Hepatocyte (in vitro differentiated cells): Measurements from ENCODE around the gene CDHR2. TPM values are rescaled to one million over a fixed set of nuclear protein-coding genes. Genes with fewer than 3 reads are reported as not detected.

Experiments used
- DNase-seq: peaks from one replicate; pipeline ENCODE4 v3.0.0-alpha.2; 2016; ENCODE audit warnings: low spot score
- H2AFZ ChIP-seq: fragments of 200-600 bp; sonication (generic); 2 replicates; pipeline ENCODE4 v1.6.0; 2016; ENCODE audit warnings: antibody characterized with exemption, mild to moderate bottlenecking
- H3K27ac ChIP-seq: fragments of 200-600 bp; sonication (generic); 2 replicates; pipeline ENCODE4 v1.5.1; 2016; ENCODE audit warnings: mild to moderate bottlenecking
- H3K27me3 ChIP-seq: fragments of 200-600 bp; sonication (generic); 2 replicates; pipeline ENCODE4 v1.6.1; 2016
- H3K36me3 ChIP-seq: fragments of 200-600 bp; sonication (generic); replicated peaks from 2 replicates; pipeline ENCODE4 v1.5.1; 2016; ENCODE audit warnings: low read depth; ENCODE audit not compliant: insufficient read depth
- H3K4me1 ChIP-seq: fragments of 200-600 bp; sonication (generic); 2 replicates; pipeline ENCODE4 v1.5.1; 2016; ENCODE audit warnings: mild to moderate bottlenecking, moderate library complexity; ENCODE audit not compliant: insufficient read depth
- H3K4me2 ChIP-seq: fragments of 200-600 bp; sonication (generic); 2 replicates; pipeline ENCODE4 v1.6.0; 2016
- H3K4me3 ChIP-seq: fragments of 200-600 bp; sonication (generic); 2 replicates; pipeline ENCODE4 v1.5.1; 2016; ENCODE audit warnings: mild to moderate bottlenecking
- H3K79me2 ChIP-seq: fragments of 200-600 bp; sonication (generic); 2 replicates; pipeline ENCODE4 v1.6.0; 2017; ENCODE audit warnings: mild to moderate bottlenecking
- H3K9me2 ChIP-seq: fragments of 200-600 bp; sonication (generic); replicated peaks from 2 replicates; pipeline ENCODE4 v1.6.0; 2017; ENCODE audit warnings: mild to moderate bottlenecking; ENCODE audit not compliant: insufficient read depth
- H3K9me3 ChIP-seq: fragments of 200-600 bp; sonication (generic); 2 replicates; pipeline ENCODE4 v1.5.1; 2016; ENCODE audit warnings: low read depth, mild to moderate bottlenecking
- H4K20me1 ChIP-seq: fragments of 200-600 bp; sonication (generic); 2 replicates; pipeline ENCODE4 v1.6.0; 2016; ENCODE audit warnings: mild to moderate bottlenecking; ENCODE audit not compliant: insufficient read depth, poor library complexity, severe bottlenecking
- EZH2 ChIP-seq: fragments of 200-600 bp; sonication (generic); IDR thresholded peaks from 2 replicates; pipeline ENCODE4 v1.6.1; 2016; ENCODE audit warnings: antibody characterized with exemption, mild to moderate bottlenecking, borderline replicate concordance
- EZH2phosphoT487 ChIP-seq: fragments of 200-600 bp; sonication (generic); IDR thresholded peaks from one replicate; pipeline ENCODE4 v1.6.1; 2018; ENCODE audit warnings: antibody characterized with exemption, mild to moderate bottlenecking, low read depth, moderate library complexity; ENCODE audit not compliant: unreplicated experiment, severe bottlenecking
- WGBS: methylation state at CpG from one replicate; pipeline ENCODE4 v1.1.6; 2016; ENCODE audit warnings: low lambda C conversion rate; ENCODE audit errors: missing lambda C conversion rate; 5-methylcytosine and 5-hydroxymethylcytosine counted together
- polyA plus RNA-seq: library from polyadenylated mRNA; unstranded; fragments of >200 nt; fragmentation: Nextera tagmentation; extraction: Ambion mirVana; gene quantifications from 2 replicates; pipeline ENCODE4 v1.2.1, GENCODE V29; 2016
- total RNA-seq: library from RNA; depleted of rRNA; stranded (reverse); fragments of >200 nt; gene quantifications from 2 replicates; pipeline ENCODE4 v1.2.3, GENCODE V29; 2014
- TF ChIP-seq, protein P1 (sequence below): fragments of 200-600 bp; sonication (generic); IDR thresholded peaks from 2 replicates; pipeline ENCODE4 v1.5.1; 2016; ENCODE audit warnings: antibody characterized with exemption, mild to moderate bottlenecking; ENCODE audit not compliant: poor library complexity

Gene CDHR2
- total and polyA plus RNA-seq, 2 experiments from 2014 or later: 28.3 to 29.8 TPM

- Histone ChIP-seq H3K79me2 (no peaks in the 10 kb centered on the region), H3K27me3 (no peaks in the 10 kb centered on the region), H3K36me3 (no peaks in the 10 kb centered on the region), H3K9me2 (no peaks in the 10 kb centered on the region), H2AFZ (no peak overlapping the region), H3K4me3 (no peak overlapping the region), H3K27ac (no peak overlapping the region), H3K4me1 (peaks cover 3% of the 10 kb centered on the region), H4K20me1 (no peaks in the 10 kb centered on the region), H3K4me2 (no peak overlapping the region), H3K9me3 (no peaks in the 10 kb centered on the region)
- TF ChIP-seq, protein P1, sequence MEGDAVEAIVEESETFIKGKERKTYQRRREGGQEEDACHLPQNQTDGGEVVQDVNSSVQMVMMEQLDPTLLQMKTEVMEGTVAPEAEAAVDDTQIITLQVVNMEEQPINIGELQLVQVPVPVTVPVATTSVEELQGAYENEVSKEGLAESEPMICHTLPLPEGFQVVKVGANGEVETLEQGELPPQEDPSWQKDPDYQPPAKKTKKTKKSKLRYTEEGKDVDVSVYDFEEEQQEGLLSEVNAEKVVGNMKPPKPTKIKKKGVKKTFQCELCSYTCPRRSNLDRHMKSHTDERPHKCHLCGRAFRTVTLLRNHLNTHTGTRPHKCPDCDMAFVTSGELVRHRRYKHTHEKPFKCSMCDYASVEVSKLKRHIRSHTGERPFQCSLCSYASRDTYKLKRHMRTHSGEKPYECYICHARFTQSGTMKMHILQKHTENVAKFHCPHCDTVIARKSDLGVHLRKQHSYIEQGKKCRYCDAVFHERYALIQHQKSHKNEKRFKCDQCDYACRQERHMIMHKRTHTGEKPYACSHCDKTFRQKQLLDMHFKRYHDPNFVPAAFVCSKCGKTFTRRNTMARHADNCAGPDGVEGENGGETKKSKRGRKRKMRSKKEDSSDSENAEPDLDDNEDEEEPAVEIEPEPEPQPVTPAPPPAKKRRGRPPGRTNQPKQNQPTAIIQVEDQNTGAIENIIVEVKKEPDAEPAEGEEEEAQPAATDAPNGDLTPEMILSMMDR: no peak
- TF ChIP-seq EZH2: no peak
- TF ChIP-seq EZH2phosphoT487: no peak
- no peak for DNase-seq
- 94% methylated on average over 4 of the region's 4 CpGs for WGBS
These were observed 59.1 kb downstream of the CDHR2 start for GRCh38 chr5:176608142-176608705.

- peak overlapping the region; percentile 42 for H3K4me3 ChIP-seq
- H2AFZ ChIP-seq: no peak overlapping the region
- H3K27me3 ChIP-seq: no peaks in the 10 kb centered on the region
- no peaks in the 10 kb centered on the region for H3K9me3 ChIP-seq
- H3K79me2 ChIP-seq: no peaks in the 10 kb centered on the region
- H3K36me3 ChIP-seq: no peaks in the 10 kb centered on the region
- 47% methylated on average over 37 of the region's 46 CpGs for WGBS
- no peak for DNase-seq
- no peaks in the 10 kb centered on the region for H3K4me1 ChIP-seq
- TF ChIP-seq, protein P1: no peak
- H3K9me2 ChIP-seq: no peaks in the 10 kb centered on the region
- no peak overlapping the region for H3K27ac ChIP-seq
- peak overlapping the region; percentile 98 for H3K4me2 ChIP-seq
- H4K20me1 ChIP-seq: no peaks in the 10 kb centered on the region
These were observed 60.0 kb downstream of the CDHR2 start for GRCh38 chr5:176608937-176609723.

DNA sequence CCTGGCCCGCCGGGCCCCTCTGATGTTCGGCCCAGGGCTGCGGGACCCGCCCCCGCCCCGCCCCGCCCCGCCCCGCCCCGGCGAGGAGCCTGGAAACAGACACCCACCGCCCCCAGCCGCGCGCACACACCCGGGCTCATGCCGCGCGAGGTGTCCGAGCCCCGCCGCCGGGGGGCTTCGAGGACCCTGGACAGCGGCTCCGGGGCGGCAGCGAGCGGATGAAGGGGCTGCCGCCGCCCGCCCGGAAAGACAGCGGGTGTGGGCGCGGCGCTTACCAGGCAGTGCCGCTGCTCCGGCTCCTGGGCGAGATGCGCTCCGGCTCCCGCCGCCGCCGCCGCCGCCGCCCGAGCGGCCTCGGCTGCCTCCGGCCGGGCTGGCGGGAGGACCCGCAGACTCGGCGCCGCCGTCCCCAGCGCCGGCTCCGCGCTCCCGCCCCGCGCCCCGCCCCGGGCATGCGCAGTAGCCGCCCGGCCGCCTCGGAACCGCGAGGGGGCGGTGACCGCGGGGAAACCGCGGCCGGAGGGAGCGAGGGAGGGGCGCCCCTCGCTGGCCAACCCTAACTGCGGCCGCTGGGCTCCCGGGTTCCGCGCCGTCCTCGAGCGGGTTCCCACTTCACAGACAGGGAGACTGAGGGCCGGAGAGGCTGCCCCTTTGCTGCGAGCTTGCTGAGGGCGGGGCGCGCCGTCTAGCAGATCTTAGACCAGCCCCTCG lies 60.7 kb downstream of the CDHR2 start, which contains the start of gene GPRIN1:
TSS of gene GPRIN1 (minus strand) at position 433 of the 711 bp plus-strand sequence. CDS start 10,322 bp downstream, outside the sequence.
- Histone ChIP-seq H3K27me3 (no peaks in the 10 kb centered on the region), H3K27ac (no peak within 1 kb of the TSS)
- 2% methylated on average over 15 of the region's 101 CpGs for WGBS

More for the DNA sequence above, 60.7 kb downstream of the CDHR2 start, which contains the start of gene GPRIN1:
- no peaks in the 10 kb centered on the region for H3K4me1 ChIP-seq
- H3K4me2 ChIP-seq: peak within 1 kb of the TSS; percentile 98
- peak within 1 kb of the TSS; percentile 45 for H3K4me3 ChIP-seq
- peak; percentile 85 for DNase-seq
- no peaks in the 10 kb centered on the region for H3K9me3 ChIP-seq
- no peak within 1 kb of the TSS for H2AFZ ChIP-seq
- no peaks in the 10 kb centered on the region for H3K36me3 ChIP-seq
- no peak for TF ChIP-seq EZH2phosphoT487
- TF ChIP-seq, protein P1: peak; percentile 33
- TF ChIP-seq EZH2: no peak
- H3K79me2 ChIP-seq: no peaks in the 10 kb centered on the region
- no peaks in the 10 kb centered on the region for H3K9me2 ChIP-seq
- H4K20me1 ChIP-seq: no peaks in the 10 kb centered on the region
